Esophagus muscularis mucosa (tissue), 4 donors: ENCODE results near the gene SLITRK6. TPM values are rescaled to one million over a fixed set of nuclear protein-coding genes. Genes with fewer than 3 reads are reported as not detected.

Experiments used
- DNase-seq: peaks from one replicate; pipeline ENCODE4 v3.0.0-alpha.2; 2017; ENCODE audit errors: extremely low spot score
- H3K27ac ChIP-seq, 4 donors: fragments of 200-600 bp; sonication (generic); replicated peaks in 1 of 4; 1 replicate in 3 of 4; 2 replicates in 1 of 4; pipeline ENCODE4 v1.5.1; 2016 to 2019; ENCODE audit warnings: mild to moderate bottlenecking in 1 of 4
- H3K27me3 ChIP-seq, 4 donors: fragments of 200-600 bp; sonication (generic); one replicate each; pipeline versions ENCODE4 v1.5.1 to v1.6.0; 2016 to 2019
- H3K36me3 ChIP-seq, 4 donors: fragments of 200-600 bp; sonication (generic); one replicate each; pipeline ENCODE4 v1.5.1; 2016 to 2019
- H3K4me1 ChIP-seq, 4 donors: fragments of 200-600 bp; sonication (generic); one replicate each; pipeline ENCODE4 v1.5.1; 2016 to 2019
- H3K4me3 ChIP-seq, 4 donors: fragments of 200-600 bp; sonication (generic); 1 replicate in 2 of 4; 2 replicates in 2 of 4; pipeline ENCODE4 v1.5.1; 2016 to 2019; ENCODE audit warnings: mild to moderate bottlenecking in 4 of 4, moderate library complexity in 1 of 4
- H3K9me3 ChIP-seq, 4 donors: fragments of 200-600 bp; sonication (generic); 1 replicate in 3 of 4; 2 replicates in 1 of 4; pipeline ENCODE4 v1.5.1; 2016 to 2019
- EP300 ChIP-seq: sonication (generic); formaldehyde crosslinking; IDR thresholded peaks from one replicate; pipeline ENCODE4 v1.6.1; 2017; ENCODE audit warnings: antibody characterized with exemption
- POLR2A ChIP-seq: fragments of 450-650 bp; IDR thresholded peaks from one replicate; pipeline ENCODE4 v1.6.1; 2017; ENCODE audit warnings: antibody characterized with exemption, moderate library complexity, mild to moderate bottlenecking, low read depth
- POLR2AphosphoS5 ChIP-seq, 2 donors: sonication (generic); formaldehyde crosslinking; IDR thresholded peaks; one replicate each; pipeline ENCODE4 v1.6.1; 2017; ENCODE audit warnings: antibody characterized with exemption in 2 of 2
- WGBS: methylation state at CpG from one replicate; pipeline ENCODE4 v1.1.5; 2018; 5-methylcytosine and 5-hydroxymethylcytosine counted together
- intact Hi-C: fragments of 100-400 bp; cut with DNase I; formaldehyde crosslinking; loops from one replicate; pipeline ENCODE4 v1.15.1; 2023
- total RNA-seq, 4 donors: library from RNA; depleted of rRNA; stranded (reverse); fragments of >200 nt; gene quantifications; one replicate each; pipeline versions ENCODE4 v1.1.0 to v1.2.1, GENCODE V29; 2016
- TF ChIP-seq, protein P1 (sequence below), 3 experiments: fragments of 200-600 bp in 2 of 3; fragments of 450-650 bp in 1 of 3; sonication (generic) in 2 of 3; IDR thresholded peaks; one replicate each; pipeline ENCODE4 v1.5.1; 2017 to 2019; ENCODE audit warnings: antibody characterized with exemption in 3 of 3, mild to moderate bottlenecking in 2 of 3, moderate library complexity in 1 of 3

The SLITRK6 gene
- total RNA-seq, 4 donors from 2014 or later: 1.3 to 5.0 (median 3.3) TPM

DNA sequence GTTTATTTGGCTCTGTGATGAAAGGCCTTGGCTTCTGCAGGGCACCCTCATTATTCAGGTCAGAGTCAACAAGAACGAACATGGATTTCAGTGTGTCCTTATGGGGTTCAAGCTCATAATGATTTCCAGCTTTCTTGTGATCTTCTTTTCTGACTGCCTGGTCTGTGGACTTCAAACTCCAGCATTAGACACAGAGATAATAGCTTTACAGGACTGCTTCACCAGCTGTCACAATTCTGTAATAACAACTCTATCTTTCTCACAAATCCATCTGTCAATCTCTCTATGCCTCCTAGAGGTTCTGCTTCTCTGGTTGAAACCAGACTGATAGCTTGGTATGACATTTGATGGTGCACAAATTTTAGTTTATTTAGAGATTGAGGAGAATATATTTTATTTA, 13.1 kb upstream of the SLITRK6 start:
- no peak overlapping the region for H3K27ac ChIP-seq
- TF ChIP-seq EP300 (no peak), POLR2A (no peak), POLR2AphosphoS5 (IDR thresholded peaks at IDR 0.05) (no peak)
- TF ChIP-seq, protein P1, sequence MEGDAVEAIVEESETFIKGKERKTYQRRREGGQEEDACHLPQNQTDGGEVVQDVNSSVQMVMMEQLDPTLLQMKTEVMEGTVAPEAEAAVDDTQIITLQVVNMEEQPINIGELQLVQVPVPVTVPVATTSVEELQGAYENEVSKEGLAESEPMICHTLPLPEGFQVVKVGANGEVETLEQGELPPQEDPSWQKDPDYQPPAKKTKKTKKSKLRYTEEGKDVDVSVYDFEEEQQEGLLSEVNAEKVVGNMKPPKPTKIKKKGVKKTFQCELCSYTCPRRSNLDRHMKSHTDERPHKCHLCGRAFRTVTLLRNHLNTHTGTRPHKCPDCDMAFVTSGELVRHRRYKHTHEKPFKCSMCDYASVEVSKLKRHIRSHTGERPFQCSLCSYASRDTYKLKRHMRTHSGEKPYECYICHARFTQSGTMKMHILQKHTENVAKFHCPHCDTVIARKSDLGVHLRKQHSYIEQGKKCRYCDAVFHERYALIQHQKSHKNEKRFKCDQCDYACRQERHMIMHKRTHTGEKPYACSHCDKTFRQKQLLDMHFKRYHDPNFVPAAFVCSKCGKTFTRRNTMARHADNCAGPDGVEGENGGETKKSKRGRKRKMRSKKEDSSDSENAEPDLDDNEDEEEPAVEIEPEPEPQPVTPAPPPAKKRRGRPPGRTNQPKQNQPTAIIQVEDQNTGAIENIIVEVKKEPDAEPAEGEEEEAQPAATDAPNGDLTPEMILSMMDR (IDR thresholded peaks at IDR 0.05): no peak
- H3K9me3 ChIP-seq: no peaks in the 10 kb centered on the region
- no peaks in the 10 kb centered on the region for H3K4me1 ChIP-seq
- WGBS: 80% methylated on average over 1 of the region's 1 CpG
- H3K27me3 ChIP-seq: no peaks in the 10 kb centered on the region
- intact Hi-C loops: no loop called here
- no peak for DNase-seq
- no peak overlapping the region for H3K4me3 ChIP-seq
- no peaks in the 10 kb centered on the region for H3K36me3 ChIP-seq

DNA sequence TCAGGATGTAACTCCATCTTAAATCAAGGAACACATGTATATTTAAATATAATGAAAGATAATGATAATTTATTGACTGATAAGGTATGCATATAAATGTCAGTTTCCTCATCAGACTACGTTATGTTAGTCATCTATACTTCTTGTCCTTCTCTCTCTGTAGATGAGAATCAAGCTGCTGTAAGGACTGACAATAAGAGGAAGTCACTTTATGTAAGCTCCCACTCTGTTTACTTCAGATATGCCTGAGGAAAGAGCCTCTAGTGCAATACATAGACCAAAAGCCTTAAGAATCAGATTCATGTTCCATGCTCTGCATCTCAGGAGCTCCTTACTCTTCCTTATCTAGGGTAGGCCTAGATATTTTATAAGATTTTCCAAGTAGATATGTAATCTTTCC, 9.6 kb upstream of the SLITRK6 start:
- DNase-seq: no peak
- no peak overlapping the region for H3K27ac ChIP-seq
- intact Hi-C loops: loop anchor here (5.0 kb wide), 1 partner anchor 912 kb away; no protein-coding TSS in a partner anchor
- H3K4me3 ChIP-seq: no peak overlapping the region
- H3K27me3 ChIP-seq: no peaks in the 10 kb centered on the region
- H3K9me3 ChIP-seq: no peaks in the 10 kb centered on the region
- TF ChIP-seq EP300 (no peak), POLR2AphosphoS5 (IDR thresholded peaks at IDR 0.05) (no peak), POLR2A (no peak)
- TF ChIP-seq, protein P1 (IDR thresholded peaks at IDR 0.05): no peak
- WGBS: 60% methylated on average over 1 of the region's 1 CpG
- H3K4me1 ChIP-seq: no peaks in the 10 kb centered on the region
- no peaks in the 10 kb centered on the region for H3K36me3 ChIP-seq

DNA sequence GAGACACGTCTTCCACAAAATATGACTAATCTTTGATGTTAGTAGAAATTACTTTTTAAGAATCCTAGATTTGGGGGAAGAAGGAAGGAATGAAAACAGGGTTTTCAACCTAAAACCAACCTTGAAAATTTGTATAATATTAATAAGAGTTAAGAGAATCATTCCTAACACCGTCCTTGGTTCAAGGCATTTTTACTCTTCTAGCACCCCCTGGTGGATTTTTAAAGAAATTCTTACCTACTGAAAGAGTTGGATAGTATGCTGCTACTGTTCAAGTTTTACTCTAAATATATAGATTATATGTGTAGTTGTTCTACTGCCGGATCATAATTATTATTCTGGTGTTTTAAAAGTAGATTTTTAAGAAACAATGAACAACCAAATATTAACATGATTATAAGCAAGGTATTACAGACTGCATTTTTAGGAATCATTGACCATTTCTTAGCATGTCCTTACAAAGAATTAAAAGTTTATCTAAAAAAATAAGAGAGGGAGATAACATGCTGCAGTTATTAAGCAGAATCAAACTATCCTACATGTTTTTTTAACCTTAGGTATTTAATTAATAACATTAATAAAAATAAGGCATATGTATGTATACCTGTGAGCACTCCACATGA, 7.4 kb upstream of the SLITRK6 start:
- no peak for DNase-seq
- no peaks in the 10 kb centered on the region for H3K9me3 ChIP-seq

DNA sequence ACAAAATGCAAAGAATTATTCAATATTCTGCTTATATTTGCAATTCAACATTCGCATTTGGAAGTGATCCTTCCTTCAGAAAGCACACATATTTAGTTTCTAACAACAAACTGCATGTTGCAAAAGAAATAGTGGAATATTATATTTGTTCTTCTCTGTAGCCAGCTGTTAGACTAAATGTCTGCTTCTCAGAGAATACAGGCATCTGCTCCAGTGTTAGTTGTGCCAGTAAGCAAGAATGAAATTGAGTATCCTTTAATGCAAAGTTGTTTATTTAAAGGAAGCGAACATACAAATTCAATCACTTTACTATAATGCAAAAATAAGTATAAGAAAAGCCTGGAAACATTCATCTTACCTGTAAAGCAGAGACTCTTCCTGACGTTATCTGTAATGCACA, 663 bp downstream of the SLITRK6 start:
- TF ChIP-seq EP300: no peak
- TF ChIP-seq, protein P1 (IDR thresholded peaks at IDR 0.05): no peak
- no peak for TF ChIP-seq POLR2AphosphoS5 (IDR thresholded peaks at IDR 0.05)
- no peak for TF ChIP-seq POLR2A
- intact Hi-C loops: no loop called here
- 46% methylated on average over 3 of the region's 3 CpGs for WGBS
- no peaks in the 10 kb centered on the region for H3K36me3 ChIP-seq
- no peaks in the 10 kb centered on the region for H3K9me3 ChIP-seq
- no peaks in the 10 kb centered on the region for H3K4me1 ChIP-seq
- no peaks in the 10 kb centered on the region for H3K27me3 ChIP-seq
- H3K4me3 ChIP-seq: peak overlapping the region; percentile 13 to 45 (median 32)
- H3K27ac ChIP-seq: no peak overlapping the region
- no peak for DNase-seq

More for the DNA sequence above, 7.4 kb upstream of the SLITRK6 start:
- H3K4me3 ChIP-seq: no peak overlapping the region
- H3K27ac ChIP-seq: no peak overlapping the region
- H3K36me3 ChIP-seq: no peaks in the 10 kb centered on the region
- TF ChIP-seq EP300: no peak
- TF ChIP-seq, protein P1 (IDR thresholded peaks at IDR 0.05): peak; percentile 52 to 72 (median 68)
- 15% methylated on average over 3 of the region's 3 CpGs for WGBS
- H3K4me1 ChIP-seq: no peaks in the 10 kb centered on the region
- H3K27me3 ChIP-seq: no peaks in the 10 kb centered on the region
- intact Hi-C loops: loop anchor here (2.0 to 5.0 kb wide), 2 partner anchors 888 to 909 kb away; no protein-coding TSS in a partner anchor

DNA sequence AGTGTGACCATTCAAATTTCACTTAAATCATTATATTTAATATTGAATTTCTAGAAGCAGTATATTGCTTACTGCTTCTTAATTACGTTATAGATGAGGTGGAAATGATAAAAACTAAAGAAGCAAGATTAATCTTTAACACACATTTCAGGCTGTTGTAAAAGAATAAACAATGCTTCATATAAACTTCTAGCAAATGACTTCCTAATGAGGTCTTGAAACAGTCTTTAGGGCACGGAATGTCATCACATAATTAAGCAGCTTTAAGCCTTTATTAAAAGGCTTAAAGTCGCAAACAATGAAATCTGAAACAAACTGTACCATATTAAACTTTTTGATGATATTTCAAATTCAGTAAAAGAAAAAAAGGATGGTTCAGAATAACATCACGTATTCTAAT, 1.9 kb downstream of the SLITRK6 start:
- intact Hi-C loops: no loop called here
- TF ChIP-seq POLR2A: no peak
- TF ChIP-seq, protein P1 (IDR thresholded peaks at IDR 0.05): no peak
- no peak for TF ChIP-seq EP300
- TF ChIP-seq POLR2AphosphoS5 (IDR thresholded peaks at IDR 0.05): no peak
- Histone ChIP-seq H3K36me3 (no peaks in the 10 kb centered on the region), H3K4me3 (peak overlapping the region in 3 of 4 donors; percentile 10 to 35 (median 30)), H3K9me3 (no peaks in the 10 kb centered on the region), H3K27ac (no peak overlapping the region), H3K27me3 (no peaks in the 10 kb centered on the region), H3K4me1 (no peaks in the 10 kb centered on the region)
- no peak for DNase-seq
- WGBS: 40% methylated on average over 4 of the region's 4 CpGs
